Measurements from ENCODE around the gene KCNB1.

DNA sequence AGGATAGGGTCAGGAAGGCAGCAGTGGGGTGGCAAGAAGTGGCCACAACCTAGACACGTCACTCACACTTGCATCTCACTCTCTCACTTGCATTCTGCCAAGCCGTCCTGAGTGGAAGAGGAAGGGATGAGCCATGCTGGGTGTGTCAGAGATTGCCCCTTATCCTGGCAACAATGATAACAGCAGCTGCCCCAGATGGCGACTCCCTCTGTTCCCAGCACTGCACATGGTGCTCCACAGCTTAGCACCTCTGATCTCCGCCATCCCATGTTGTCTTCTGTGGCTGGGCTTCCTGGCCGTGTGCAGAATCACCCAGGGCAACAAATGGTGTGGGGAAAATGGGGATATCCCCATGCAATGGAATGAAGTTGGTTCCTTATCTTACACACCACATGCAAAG is 11.1 kb downstream of the KCNB1 start:
- no peak for TF ChIP-seq POLR2A (IDR thresholded peaks at IDR 0.05; ENCODE audit: low read depth, low read length)
- TF ChIP-seq POLR2AphosphoS5 (IDR thresholded peaks at IDR 0.05; ENCODE audit: low read depth, low read length) = no peak
- no peak for TF ChIP-seq TAF1 (IDR thresholded peaks at IDR 0.05; ENCODE audit: low read depth, low read length)
